Myocyte (in vitro differentiated cells): ENCODE measurements around the gene RUNX1. TPM values are rescaled to one million over a fixed set of nuclear protein-coding genes. Genes with fewer than 3 reads are reported as not detected.

Source experiments
- DNase-seq: peaks from one replicate; pipeline ENCODE4 v3.0.0-alpha.2; 2012; ENCODE audit warnings: low read depth
- polyA plus RNA-seq: library from polyadenylated mRNA; unstranded; fragments of >200 nt; gene quantifications from one replicate; pipeline ENCODE4 v1.2.1, GENCODE V29; 2012; ENCODE audit warnings: missing spikeins
- total RNA-seq: library from RNA; depleted of rRNA; stranded (reverse); fragments of >200 nt; gene quantifications from 2 replicates; pipeline ENCODE4 v1.2.3, GENCODE V29; 2014

RUNX1 gene
- 166 and 221 TPM in 2 replicates for total RNA-seq
- polyA plus RNA-seq, result 81.3 TPM

DNA sequence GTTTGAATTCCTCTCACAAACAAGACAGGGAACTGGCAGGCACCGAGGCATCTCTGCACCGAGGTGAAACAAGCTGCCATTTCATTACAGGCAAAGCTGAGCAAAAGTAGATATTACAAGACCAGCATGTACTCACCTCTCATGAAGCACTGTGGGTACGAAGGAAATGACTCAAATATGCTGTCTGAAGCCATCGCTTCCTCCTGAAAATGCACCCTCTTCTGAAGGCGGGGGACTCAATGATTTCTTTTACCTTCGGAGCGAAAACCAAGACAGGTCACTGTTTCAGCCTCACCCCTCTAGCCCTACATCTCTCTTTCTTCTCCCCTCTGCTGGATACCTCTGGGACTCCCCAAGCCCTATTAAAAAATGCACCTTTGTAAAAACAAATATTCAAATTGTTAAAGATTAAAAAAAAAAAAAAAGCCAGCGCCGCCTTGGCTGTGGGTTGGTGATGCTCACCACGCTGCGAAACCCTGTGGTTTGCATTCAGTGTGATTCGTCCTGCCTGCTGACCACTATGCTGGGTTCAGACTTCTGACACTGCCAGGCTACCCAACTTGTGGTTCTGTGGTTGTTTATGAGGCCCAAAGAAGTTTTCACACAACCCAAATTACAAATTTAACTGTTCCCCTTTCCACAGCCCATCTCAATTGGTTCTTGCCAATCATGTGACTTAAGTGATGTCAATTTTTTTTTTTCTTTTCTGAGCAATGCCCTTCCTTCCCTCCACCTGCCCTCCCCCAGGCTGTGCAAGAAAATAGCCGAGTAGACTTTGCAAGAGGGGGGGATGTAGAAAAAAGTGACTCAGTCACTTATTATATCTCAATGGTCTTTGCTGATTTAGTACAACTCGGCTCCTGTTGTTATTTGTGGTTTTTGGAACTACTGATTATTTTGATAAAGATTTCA lies at the start of gene RUNX1:
Gene RUNX1, minus strand, starts transcription at position 597 of the 912 bp plus-strand sequence.
- DNase-seq, result peak; percentile 99

DNA sequence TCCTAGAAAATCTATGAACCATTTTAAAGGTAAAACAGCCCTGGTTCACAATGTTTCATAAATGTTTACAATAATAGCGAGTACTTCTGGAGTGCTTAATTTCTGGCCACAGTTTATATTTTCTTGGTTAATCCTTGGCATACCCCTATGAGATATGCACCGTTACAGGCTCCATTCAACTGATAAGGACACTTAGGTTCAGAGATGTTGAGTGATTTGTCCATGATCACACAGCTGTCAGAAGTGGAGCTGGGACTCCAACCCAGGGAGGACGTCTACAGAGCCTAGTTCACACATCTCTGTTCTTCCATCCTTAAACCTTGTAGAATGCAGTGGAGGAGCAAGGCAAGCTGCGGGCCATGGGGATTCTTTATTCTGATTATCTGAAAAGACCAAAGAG lies 48.4 kb upstream of the RUNX1 start:
- no peak for DNase-seq

DNA sequence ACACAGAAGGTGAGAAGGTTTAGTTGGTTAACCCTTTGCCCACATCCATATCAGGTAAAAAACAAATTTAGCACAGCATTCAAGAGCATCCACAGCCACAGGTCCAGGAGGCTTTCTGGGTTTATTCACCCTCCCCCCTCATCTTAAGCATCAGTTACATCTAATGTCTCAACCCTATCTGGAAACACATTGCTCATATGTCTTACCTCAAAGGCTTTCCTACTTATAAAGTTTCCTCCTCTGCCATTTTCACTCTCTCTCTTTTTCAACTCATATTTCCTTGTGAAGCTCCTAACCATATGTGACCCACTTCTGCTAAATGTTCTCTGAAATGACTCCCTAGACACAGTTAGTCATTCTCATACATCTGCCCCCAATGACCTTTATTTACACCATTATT lies 47.9 kb upstream of the RUNX1 start:
- DNase-seq, result no peak

DNA sequence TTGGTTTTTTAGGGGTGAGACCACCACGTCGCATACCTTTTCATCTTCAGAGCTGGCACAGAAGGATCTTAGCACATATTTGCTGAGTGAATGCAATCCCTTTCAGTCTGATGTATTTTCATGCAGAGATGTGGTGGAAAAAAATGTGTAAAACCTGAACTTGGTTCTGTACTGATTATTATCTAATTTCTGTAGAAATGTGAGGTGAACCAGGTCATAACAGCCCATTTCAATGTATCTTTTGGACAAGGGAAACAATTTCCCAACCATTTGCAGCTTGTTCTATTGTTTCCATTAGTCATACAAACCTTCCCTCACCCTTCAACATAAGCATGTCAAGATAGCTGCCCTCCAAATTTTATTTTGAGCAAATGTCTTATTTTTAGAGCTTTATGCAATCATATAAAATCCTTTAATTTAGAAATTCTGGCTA lies 46.8 kb upstream of the RUNX1 start:
- DNase-seq, result no peak

DNA sequence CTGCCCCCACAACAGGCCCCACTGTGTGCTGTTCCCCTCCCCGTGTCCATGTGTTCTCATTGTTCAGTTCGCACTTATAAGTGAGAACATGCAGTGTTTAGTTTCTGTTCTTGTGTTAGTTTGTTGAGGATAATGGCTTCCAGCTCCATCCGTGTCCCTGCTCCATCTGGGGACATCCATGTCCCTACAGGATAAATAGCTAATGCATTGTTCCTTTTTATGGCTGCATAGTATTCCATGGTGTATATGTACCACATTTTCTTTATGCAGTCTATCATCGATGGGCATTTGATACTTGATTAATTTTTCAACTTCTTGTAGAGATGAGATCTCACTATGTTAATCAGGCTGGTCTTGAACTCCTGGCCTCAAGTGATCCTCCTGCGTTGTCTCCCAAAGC lies 44.4 kb upstream of the RUNX1 start:
- DNase-seq, result no peak

DNA sequence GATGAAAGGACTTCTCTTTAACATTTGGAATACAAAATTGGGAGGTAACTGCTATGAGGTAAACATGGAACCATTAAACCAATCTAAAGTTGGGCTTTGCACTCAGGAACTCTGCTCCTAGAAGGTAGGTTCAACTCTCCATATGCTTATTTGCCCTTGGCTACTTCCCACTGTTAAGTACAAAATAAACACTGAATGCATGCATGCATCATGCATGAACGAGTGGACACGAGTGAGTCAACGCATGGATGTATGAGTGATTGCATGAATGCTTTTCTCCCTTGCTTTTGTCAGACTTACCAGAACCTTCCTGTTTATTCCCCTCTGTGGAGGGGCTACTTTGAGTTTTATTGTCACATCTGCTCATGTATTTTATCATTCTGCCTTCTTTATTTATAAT lies 42.4 kb upstream of the RUNX1 start:
- no peak for DNase-seq

DNA sequence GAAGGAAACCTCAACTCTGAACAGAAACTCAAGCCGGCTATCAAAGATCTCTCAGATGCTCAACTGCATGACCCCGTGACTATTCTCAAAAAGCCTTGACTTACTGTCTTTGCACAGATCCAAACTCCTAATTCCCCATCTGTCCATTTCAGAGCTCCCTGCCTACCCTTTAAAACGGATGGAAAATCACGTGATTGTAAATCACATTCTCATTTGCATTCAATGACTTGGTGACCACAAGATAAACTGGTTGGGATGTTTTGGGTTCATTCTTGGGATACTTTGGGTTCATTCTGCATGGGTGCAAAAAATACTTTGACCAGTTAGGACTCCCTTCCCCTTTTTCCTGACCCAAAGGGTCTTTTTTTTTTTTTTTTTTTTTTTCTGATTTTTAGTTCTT lies 41.3 kb upstream of the RUNX1 start:
- DNase-seq, result no peak

DNA sequence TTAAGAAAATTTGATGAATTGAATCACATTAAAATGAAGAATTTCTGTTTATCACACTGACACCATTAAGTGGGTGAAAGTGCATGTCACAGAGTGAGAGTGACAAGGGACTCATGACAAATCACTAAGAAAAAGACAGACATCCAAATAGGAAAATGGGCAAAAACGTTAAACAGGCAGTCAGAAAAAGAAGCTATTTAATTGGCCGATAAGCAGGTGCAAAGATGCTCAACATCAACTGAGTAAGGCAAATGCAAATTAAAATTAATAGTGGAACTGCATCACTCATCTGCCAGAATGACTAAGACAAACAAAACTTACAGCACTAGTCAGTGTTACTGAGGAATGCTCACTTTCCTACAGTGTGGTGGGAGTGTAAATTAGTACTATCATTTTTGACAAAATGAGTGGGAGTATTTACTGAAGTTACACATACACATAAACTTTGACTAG lies 39.2 kb upstream of the RUNX1 start:
- DNase-seq, result no peak

DNA sequence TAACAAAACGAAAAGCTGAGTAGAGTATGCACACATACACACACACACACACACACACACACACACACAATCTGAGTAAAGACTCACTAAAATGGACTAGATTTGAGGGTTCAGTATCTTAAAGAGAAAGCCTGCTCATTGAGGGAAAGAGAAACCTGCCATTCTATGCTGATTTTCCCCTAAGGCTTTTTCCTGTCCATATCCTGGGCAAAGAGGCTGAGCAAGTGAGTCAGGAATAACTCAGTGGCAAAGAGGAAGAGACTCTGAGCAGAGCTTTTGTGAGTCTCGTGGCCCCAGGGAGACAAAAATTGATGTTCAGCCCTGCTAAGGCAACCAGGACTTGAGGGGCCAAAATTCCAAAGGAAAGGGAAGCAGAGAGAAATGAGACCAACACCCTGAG lies 37.3 kb upstream of the RUNX1 start:
- peak; percentile 46 for DNase-seq

DNA sequence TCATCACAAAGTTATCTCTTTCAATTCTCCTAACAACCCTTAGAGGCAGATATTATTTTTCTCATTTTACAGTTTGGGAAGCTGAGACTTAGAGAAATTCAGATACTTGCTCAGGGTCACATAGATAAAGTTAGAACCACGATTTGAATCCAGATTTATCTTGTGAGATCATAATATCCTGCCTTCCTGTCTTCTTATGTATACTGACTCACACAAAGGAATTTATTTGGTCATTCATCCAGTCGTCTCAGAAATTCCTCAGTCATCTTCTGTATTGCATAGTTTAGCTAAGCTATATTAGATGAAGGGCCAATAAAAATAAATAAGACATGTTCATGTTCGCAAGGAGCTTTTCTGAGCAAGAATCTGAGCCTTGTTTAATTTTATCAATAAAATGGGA lies 35.8 kb upstream of the RUNX1 start:
- DNase-seq, result peak; percentile 71

DNA sequence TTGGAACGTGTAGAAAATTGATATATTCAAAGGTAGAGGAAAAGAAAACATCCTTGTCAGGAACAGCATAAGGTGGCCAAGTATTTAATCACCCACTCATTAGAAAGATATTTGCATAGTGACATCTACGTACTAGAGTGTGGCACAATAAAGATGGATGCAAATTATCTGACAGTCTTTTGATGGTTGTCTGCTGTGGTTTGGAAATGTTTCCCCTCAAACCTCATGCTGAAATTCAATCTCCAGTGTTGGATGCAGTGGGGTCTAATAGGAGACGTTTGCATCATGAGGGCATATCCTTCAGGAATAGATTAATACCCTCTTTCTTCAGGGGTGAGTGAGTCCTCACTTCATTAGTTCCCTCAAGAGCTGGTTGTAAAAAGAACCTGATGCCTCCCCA lies 34.1 kb upstream of the RUNX1 start:
- DNase-seq, result peak; percentile 49

DNA sequence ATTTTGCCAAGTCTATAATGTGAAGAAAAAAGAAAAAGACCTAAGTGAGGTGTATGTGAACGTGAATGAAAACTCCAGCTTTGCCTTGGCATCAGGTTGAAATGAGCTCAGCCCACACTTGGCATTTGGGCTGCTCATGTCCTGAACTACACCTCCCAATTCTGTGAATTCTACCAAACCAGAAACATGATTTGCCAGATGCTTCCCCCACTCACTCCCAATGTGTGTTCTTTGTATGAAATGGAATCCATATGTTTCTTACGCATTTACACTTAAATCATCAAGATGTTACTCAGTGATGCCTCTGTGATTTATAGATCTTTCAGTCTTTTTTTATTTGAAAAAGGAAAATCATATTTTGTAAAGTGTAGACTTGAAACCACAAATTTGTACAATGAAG lies 32.8 kb upstream of the RUNX1 start:
- DNase-seq, result no peak

DNA sequence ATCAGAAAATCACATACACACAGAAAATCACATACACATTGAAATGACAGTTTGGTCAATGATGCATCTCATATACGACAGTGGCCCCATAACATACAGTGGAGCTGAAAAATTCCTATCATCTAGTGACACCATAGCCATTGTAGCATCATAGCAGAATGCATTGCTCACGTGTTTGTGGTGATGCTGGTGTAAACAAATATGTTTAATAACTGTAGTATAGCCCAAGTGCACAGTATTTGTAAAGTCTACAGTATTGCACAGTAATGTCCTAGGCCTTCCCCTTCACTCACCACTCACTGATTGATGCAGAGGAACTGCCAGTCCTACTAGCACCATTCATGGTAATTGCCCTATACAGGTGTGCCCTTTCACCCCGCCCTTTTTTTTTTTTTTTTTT lies 30.1 kb upstream of the RUNX1 start:
- DNase-seq, result no peak

DNA sequence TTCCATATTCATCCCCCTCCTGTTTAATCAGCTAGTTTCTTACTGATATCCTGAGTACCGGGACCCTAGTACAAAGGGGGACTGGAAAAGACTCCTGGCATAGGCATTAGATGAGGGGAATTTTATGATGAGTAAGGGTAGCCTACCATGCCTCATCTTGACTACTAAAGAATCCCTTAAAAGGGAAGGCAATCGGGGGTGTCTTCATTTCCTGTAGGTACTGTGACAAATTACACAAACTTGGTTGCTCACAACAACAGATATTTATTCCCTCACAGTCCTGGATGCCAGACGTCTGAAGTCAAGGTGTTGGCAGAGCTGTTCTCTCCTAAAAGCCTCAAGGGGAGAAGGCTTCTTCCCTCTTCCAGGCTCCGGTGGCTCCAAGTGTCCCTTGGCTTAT lies 28.9 kb upstream of the RUNX1 start:
- no peak for DNase-seq

DNA sequence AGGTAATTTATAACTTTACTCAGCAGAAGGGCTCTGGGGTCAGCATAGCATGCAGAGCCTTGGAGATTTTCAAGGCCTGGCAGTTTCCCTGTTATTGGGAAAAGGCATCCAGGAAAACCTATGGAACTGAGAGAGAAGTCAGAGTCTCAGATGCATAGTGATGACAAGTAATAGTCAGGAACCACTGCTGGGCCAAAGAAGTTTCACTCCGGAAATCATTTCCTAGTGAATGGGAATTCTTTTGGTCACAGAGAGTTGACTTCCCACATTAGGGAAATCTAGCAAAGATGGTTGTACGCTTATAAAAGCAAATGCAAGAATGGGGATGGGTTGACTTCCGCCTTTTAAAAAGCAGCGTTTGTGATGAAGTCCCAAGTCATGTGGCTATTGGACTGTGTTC lies 28.4 kb upstream of the RUNX1 start:
- no peak for DNase-seq

DNA sequence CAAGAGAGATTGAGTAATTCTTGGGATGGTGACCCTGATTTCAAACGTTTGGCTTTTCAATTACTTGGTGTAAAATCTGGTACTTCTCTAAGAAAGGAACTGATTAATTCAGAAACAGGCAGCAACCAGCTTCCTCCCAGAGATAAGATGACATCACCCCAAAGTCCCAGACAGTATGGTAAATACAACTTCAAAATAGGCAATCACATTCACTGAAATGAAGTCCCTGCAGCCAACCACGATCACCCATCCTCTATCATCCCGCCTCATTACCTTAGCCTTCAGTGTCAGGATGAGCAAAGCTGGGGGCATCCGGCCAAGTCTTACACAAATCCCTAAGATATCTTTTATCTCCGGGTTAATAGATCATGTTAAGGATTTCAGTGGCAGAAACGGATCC lies 26.4 kb upstream of the RUNX1 start:
- DNase-seq, result no peak

DNA sequence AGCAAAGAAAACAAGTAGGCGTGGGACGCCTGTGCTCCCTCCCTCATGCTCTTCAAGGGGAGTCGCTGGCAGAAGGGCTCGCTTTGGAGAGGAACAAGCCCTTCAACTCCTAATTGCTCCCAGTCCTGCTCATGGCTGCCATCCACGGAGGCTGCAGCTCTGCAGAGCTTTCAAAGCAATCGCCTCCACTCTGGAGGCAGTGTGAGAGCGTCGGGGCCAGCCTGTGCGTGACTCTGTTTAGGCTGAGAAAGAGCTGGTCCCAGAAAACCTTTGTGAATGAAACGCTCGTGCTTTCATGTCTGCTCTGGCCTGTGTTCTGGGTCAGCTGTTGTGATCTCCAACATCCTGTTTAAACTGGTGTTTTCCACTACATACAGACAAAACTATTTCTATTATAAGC lies 23.9 kb upstream of the RUNX1 start:
- no peak for DNase-seq

DNA sequence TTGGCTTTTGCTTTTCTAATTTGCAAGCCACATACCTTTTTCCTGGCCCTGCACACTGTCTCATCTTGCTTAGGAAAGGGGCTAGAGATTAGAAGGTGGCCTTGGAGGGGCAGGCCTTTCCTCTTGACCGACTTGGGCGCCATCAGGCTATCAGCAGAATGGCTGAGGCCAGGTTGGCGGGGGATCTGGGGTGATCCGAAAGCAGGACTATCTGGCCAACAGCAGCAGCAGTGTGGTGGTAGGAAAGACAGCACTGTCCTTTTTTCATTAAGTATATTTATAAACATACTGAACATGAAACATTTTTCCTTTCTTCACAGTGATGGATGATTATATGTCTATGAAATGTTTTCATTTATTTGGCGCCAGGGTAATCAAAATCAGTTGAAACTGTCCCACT lies 23.5 kb upstream of the RUNX1 start:
- DNase-seq, result no peak

DNA sequence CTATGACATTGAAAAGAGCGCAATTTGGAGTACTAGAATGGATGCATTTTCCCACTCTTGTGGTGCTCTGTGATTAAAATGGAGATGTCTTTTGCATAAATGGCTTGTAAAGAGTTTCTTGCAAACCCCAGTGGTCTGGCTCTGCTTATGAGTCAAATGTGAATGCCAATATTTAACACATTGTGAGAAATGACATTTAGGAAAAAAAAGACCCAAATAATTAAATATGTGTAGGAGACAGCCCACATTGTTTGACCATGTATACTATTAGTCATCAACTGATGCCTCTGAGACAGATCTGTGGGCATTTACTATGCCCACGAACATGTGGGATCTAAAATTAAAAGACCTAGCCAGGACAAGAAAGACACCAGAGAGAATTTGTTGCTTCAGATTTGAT lies 22.2 kb upstream of the RUNX1 start:
- peak; percentile 52 for DNase-seq

DNA sequence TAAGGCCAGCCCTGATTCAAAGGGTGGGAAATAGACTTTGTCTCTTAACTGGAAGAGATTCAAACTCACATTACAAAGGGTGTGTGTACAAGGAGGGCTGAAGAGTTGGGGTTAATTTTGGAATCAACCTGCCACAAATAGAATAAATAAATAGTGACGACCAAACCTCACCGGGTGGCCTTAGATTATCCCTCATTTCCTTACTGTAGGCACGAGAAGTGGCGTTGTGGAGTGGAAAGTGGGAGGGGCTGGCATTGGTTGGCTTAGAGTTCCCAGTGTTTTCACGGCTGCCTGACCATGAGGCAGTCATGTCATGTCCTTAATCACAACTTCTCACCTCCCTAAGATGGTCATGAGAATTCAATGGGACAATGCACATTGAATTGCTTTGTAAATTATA lies 21.3 kb upstream of the RUNX1 start:
- peak; percentile 84 for DNase-seq

DNA sequence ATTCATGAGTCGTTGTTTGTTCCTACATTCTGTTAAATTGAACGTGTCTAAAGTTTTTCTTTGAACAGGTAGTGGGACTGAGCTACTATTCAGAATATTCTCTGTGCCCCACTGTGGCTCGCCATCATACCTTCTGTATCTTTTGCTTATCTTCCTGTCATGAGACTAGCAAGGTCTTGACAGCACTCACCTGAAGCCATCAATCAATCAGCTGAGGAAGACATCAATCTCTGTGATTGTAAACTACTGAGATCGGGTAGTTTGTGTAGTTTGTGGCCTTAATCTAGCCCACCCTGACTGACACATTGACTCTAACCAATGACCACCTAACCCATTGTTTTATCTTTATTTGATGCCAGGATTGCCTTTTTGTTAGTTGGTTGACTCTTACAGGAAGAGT lies 17.7 kb upstream of the RUNX1 start:
- DNase-seq, result no peak

DNA sequence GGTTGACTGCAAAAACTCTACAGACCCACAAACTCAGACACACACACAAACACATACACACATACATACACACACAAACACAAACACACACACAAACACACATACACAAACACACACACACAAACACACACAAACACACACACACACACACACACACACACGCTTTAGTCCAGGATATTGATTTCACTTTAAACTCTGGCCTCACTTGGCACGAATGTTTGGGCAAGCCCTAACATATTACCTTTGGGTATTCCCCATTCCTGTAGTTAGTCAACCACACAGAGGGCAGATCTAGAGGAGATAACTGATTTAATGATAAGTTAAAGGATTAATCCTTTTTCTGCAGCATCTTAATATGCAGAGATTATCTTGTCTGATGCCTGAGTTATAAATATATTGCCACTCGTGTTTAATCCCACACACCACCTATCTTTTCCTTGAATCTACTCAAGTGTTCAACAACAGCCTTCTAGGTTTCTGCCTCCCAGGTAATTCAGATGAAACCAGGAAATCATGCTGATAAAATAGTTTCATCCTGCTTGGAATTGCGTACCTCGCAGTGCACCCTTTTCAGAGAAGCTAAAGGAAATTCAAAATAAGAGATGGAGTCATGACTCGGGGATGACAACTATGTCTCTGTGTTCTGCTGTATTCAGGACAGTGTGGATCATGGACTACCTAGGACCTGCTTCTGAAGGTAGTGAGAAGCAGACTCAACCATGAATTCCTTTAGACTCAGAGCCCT lies 14.5 kb upstream of the RUNX1 start:
- DNase-seq, result no peak

DNA sequence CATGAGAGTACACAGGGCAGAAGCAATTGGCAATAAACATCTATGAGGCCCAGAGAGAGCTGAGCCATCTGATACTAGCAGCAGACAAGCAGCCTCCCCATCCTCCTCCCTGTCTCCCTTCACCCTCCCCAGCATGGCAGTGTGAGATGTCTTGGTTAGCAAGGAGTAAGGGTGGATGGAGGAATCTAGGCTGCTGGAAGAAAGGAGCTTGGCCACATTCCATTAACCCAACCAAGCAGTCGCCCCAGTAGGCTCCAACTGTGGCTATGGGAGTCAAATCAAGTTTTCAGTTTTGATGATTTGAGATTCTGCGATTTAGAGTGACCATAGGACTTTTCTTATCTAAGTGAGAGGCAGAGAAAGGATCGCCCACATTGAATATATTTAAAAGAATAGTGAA lies 12.9 kb upstream of the RUNX1 start:
- DNase-seq, result no peak
